Lower lobe of right lung (tissue), 2 donors: ENCODE data around the gene UBAC2. TPM values are rescaled to one million over a fixed set of nuclear protein-coding genes. Genes with fewer than 3 reads are reported as not detected.

Source experiments
- ATAC-seq, 2 donors: fragments of 200-7000 bp; cut with Tn5 transposase; one replicate each; pipeline ENCODE4 v1.9.1; 2020 to 2022; ENCODE audit warnings: mild to moderate bottlenecking in 2 of 2, moderate library complexity in 2 of 2
- DNase-seq: peaks from one replicate; pipeline ENCODE4 v3.0.0-alpha.2; 2020
- H3K27ac ChIP-seq: fragments of 200-600 bp; one replicate; pipeline ENCODE4 v1.8.0; 2022
- H3K27me3 ChIP-seq: fragments of 200-600 bp; one replicate; pipeline ENCODE4 v1.8.0; 2022; ENCODE audit warnings: low read depth
- H3K36me3 ChIP-seq: fragments of 200-600 bp; one replicate; pipeline ENCODE4 v1.8.0; 2022; ENCODE audit warnings: mild to moderate bottlenecking
- H3K4me1 ChIP-seq: fragments of 200-600 bp; one replicate; pipeline ENCODE4 v1.8.0; 2022
- H3K4me3 ChIP-seq: fragments of 200-600 bp; one replicate; pipeline ENCODE4 v1.8.0; 2022; ENCODE audit warnings: mild to moderate bottlenecking
- H3K9me3 ChIP-seq: fragments of 200-600 bp; one replicate; pipeline ENCODE4 v1.8.0; 2022
- CTCF ChIP-seq: fragments of 200-600 bp; IDR thresholded peaks from one replicate; pipeline ENCODE4 v1.8.0; 2022; ENCODE audit warnings: antibody characterized with exemption, mild to moderate bottlenecking
- intact Hi-C: fragments of 100-400 bp; cut with DNase I; formaldehyde crosslinking; loops from one replicate; pipeline ENCODE4 v1.11.0; 2022
- long read RNA-seq: library from polyadenylated mRNA; unstranded; transcript quantifications from one replicate; pipeline ENCODE4 v2.0.0, GENCODE V29; 2021
- total RNA-seq: library from RNA; stranded (reverse); fragmentation: NEBNext Ultra II Directional; extraction: Animal tissue kit (Norgen Biotek cat#: 25700); gene quantifications from one replicate; pipeline ENCODE4 v1.2.1, GENCODE V29; 2021
- donor health status: DM: no; HTN: yes; CAD: no; lungs with severe emphysema.

The UBAC2 gene, protein sequence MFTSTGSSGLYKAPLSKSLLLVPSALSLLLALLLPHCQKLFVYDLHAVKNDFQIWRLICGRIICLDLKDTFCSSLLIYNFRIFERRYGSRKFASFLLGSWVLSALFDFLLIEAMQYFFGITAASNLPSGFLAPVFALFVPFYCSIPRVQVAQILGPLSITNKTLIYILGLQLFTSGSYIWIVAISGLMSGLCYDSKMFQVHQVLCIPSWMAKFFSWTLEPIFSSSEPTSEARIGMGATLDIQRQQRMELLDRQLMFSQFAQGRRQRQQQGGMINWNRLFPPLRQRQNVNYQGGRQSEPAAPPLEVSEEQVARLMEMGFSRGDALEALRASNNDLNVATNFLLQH
- total RNA-seq, result 44.5 TPM
- long read RNA-seq, transcript UBAC2-203 (9 exons, 1,375 nt), result major isoform, 122 of 148 reads
- long read RNA-seq, partial matches to known transcripts, result 6 of 148 reads
- long read RNA-seq, other reads (novel, unspliced or antisense), result 19 of 148 reads

DNA sequence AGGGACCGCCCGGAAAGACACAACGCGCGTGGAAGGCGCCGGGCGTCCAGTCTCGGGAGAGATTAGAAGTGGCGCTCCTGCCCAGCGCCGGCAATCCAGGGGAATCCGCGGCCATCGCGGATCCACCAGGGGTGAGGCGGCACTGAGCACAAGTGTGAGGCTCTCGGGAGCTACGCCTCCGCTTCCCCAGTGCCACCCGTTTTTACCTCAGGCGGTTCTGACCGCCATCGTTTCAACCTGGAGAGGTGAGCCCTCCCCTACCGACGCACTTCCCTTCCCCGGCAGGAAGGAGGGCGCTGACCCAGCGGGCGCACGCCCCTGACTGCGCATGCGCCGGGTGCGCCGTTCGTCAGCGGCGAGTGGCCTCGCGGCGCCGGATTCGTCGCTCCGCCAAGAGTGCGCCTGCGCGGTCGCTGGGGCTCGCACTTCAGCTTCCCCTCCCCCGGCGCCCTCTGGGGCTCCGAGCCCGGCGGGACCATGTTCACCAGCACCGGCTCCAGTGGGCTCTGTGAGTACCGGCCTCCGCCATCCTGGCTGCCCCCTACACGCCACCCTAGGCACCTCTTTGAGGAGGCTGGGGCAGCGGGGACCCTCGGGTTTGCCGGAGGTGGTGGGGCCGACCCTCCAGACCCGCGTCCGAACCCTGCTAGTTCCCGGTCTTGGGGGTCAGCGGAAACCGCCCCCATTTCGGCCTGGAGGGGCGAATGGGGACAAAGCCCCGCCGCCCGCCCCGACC, at the start of gene UBAC2:
TSS of gene UBAC2 (plus strand) at position 423 of the 736 bp plus-strand sequence. CDS start at position 478, 55 bp downstream.
- DNase-seq, result peak; percentile 96
- peaks cover 34% of the 10 kb centered on the region for H3K4me1 ChIP-seq
- TF ChIP-seq CTCF, result no peak

DNA sequence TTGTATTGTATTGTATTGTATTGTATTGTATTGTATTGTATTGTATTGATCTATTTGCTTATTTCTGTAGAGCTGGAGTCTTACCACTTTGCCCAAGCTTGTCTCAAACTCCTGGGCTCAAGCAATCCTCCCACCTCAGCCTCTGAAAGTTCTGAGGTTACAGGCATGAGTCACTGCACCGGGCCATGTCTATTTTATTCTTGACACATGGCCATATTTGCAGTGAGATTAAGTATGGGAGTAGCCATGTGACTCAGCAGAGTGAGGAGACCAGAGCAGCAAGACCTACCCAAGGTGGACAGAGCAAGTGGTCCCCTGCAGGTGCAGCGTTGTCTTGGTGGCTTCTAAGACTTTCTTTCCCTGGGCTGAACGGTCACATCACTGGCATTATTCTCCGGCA, 49.1 kb upstream of the UBAC2 start:
- no peak for TF ChIP-seq CTCF
- ATAC-seq (no peak), DNase-seq (no peak)
- Histone ChIP-seq H3K36me3 (no peaks in the 10 kb centered on the region), H3K9me3 (no peaks in the 10 kb centered on the region), H3K27me3 (peaks cover 22% of the 10 kb centered on the region), H3K27ac (no peak overlapping the region), H3K4me3 (no peak overlapping the region), H3K4me1 (no peaks in the 10 kb centered on the region)
- intact Hi-C loops, result no loop called here

More for the DNA sequence above, at the start of gene UBAC2:
- intact Hi-C loops, result no loop called here
- H3K27me3 ChIP-seq, result no peaks in the 10 kb centered on the region
- no peaks in the 10 kb centered on the region for H3K36me3 ChIP-seq
- peak within 1 kb of the TSS; percentile 94 for H3K27ac ChIP-seq
- H3K9me3 ChIP-seq, result no peaks in the 10 kb centered on the region
- peak; percentile 97 to 98 for ATAC-seq
- H3K4me3 ChIP-seq, result peak within 1 kb of the TSS; percentile 98

DNA sequence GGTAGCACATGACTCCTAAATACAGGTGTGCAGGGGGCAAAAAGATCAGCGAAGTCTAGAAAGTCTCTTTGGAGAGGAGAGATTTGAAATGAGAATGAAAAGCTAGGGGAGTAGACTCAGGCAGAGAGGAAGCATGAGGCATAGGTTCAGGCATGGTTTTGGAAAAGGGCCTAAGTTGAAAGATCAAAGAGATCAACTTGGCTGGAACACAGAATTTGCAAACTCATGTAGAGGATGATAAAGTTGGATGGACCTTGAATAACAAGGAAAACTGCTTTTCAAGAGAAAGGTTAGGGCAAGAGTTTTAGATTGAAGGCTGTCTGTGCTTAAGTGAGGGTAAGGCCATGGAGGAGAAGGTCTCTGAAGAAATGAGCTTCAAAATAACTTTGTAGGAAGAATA, 47.4 kb upstream of the UBAC2 start:
- no peak for DNase-seq
- intact Hi-C loops, result no loop called here

GRCh38 chr13:99154064-99154463, 46.6 kb upstream of the UBAC2 start:
- intact Hi-C loops, result no loop called here
- TF ChIP-seq CTCF, result no peak
- Histone ChIP-seq H3K4me1 (no peaks in the 10 kb centered on the region), H3K27me3 (peaks cover 34% of the 10 kb centered on the region), H3K9me3 (no peaks in the 10 kb centered on the region), H3K4me3 (no peak overlapping the region), H3K36me3 (no peaks in the 10 kb centered on the region), H3K27ac (no peak overlapping the region)
- ATAC-seq (no peak), DNase-seq (no peak)

More for the DNA sequence above, 47.4 kb upstream of the UBAC2 start:
- Histone ChIP-seq H3K36me3 (no peaks in the 10 kb centered on the region), H3K4me1 (no peaks in the 10 kb centered on the region), H3K27ac (no peak overlapping the region), H3K4me3 (no peak overlapping the region), H3K27me3 (peaks cover 26% of the 10 kb centered on the region), H3K9me3 (no peaks in the 10 kb centered on the region)
- no peak for ATAC-seq
- no peak for TF ChIP-seq CTCF

DNA sequence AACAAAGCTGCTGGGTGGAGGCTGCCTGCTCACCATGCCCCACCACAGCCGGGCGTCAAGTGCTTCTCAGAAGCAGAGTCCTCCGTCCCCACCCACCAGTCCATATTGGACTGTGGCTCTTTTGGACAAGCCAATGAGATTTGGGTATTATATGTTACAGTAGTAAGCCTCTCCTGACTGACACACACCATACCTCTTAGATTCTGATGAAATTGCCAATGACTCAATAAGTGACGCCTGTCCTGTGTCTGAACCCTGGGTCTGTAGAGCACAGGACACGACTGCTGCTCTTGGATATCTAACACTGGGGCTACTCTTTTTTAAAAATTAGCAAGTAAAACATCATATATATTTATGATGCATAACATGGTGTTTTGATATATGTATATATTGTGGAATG, 44.8 kb upstream of the UBAC2 start:
- Histone ChIP-seq H3K4me3 (no peak overlapping the region), H3K27me3 (peaks cover 36% of the 10 kb centered on the region), H3K9me3 (no peaks in the 10 kb centered on the region), H3K36me3 (no peaks in the 10 kb centered on the region), H3K4me1 (no peaks in the 10 kb centered on the region), H3K27ac (no peak overlapping the region)
- ATAC-seq, result no peak
- no peak for TF ChIP-seq CTCF
- intact Hi-C loops, result no loop called here
- DNase-seq, result no peak
